HEK293 (cell line): ENCODE data around the gene LGALSL.

ENCODE experiments used
- CTCF ChIA-PET: fragments of 350-600 bp; formaldehyde crosslinking; extraction: SDS; loops from one replicate; lab custom pipeline; 2021; ENCODE audit warnings: antibody characterized with exemption; lab: Yijun Ruan, JAX
- POLR2A ChIA-PET: fragments of 300-600 bp; formaldehyde crosslinking; extraction: SDS; loops from one replicate; lab custom pipeline; 2020; ENCODE audit warnings: antibody characterized with exemption, inconsistent platforms; lab: Yijun Ruan, JAX
- H3K27ac ChIP-seq: fragments of 200-500 bp; sonication (Bioruptor generic); 2 replicates; pipeline ENCODE4 v1.5.1; 2014; ENCODE audit warnings: low read depth, low read length, control low read depth, inconsistent platforms; ENCODE audit errors: extremely low read depth
- H3K36me3 ChIP-seq, 2 experiments: fragments of 200-500 bp in 1 of 2; sonication (Bioruptor generic) in 1 of 2; 1 replicate in 1 of 2; 2 replicates in 1 of 2; pipeline ENCODE4 v1.5.1; 2014 to 2017; ENCODE audit warnings: inconsistent platforms in 2 of 2, low read length in 2 of 2; ENCODE audit not compliant: control insufficient read depth in 2 of 2, insufficient read depth in 1 of 2
- H3K4me1 ChIP-seq: fragments of 200-500 bp; sonication (Bioruptor generic); 2 replicates; pipeline ENCODE4 v1.5.1; 2014; ENCODE audit warnings: mild to moderate bottlenecking, low read length, inconsistent platforms; ENCODE audit not compliant: control insufficient read depth, insufficient read depth
- H3K4me3 ChIP-seq: 2 replicates; pipeline ENCODE4 v1.5.1; 2011; ENCODE audit warnings: low read depth, mild to moderate bottlenecking, control low read depth, low read length, moderate library complexity
- H3K9me3 ChIP-seq: fragments of 200-500 bp; sonication (Bioruptor generic); 2 replicates; pipeline ENCODE4 v1.5.1; 2014; ENCODE audit warnings: low read depth, low read length, inconsistent platforms; ENCODE audit not compliant: control insufficient read depth, insufficient read depth
- ATF2 ChIP-seq: fragments of 450-650 bp; formaldehyde crosslinking; IDR thresholded peaks from 2 replicates; pipeline ENCODE4 v1.5.1; 2016; ENCODE audit warnings: missing biosample characterization, missing genetic modification characterization, low read depth
- HOXC10 ChIP-seq: sonication (generic); formaldehyde crosslinking; IDR thresholded peaks from 2 replicates; pipeline ENCODE4 v1.8.1; 2023; ENCODE audit warnings: mild to moderate bottlenecking, missing genetic modification reagents
- HOXD13 ChIP-seq: sonication (generic); formaldehyde crosslinking; IDR thresholded peaks from 2 replicates; pipeline ENCODE4 v1.8.0; 2022; ENCODE audit warnings: missing genetic modification reagents, borderline replicate concordance
- SALL2 ChIP-seq: fragments of 450-650 bp; formaldehyde crosslinking; IDR thresholded peaks from 2 replicates; pipeline ENCODE4 v1.5.0; 2017; ENCODE audit warnings: missing biosample characterization, mild to moderate bottlenecking, missing genetic modification characterization, borderline replicate concordance
- SETDB1 ChIP-seq: IDR thresholded peaks from one replicate; pipeline ENCODE4 v1.6.1; 2017; ENCODE audit warnings: mild to moderate bottlenecking, low read length, moderate library complexity, mixed read lengths; ENCODE audit not compliant: insufficient read length
- YY1 ChIP-seq: fragments of 450-650 bp; formaldehyde crosslinking; IDR thresholded peaks from 2 replicates; pipeline ENCODE4 v1.5.1; 2018; ENCODE audit warnings: missing biosample characterization, missing genetic modification characterization
- ZBTB49 ChIP-seq: fragments of 450-650 bp; formaldehyde crosslinking; IDR thresholded peaks from 2 replicates; pipeline ENCODE4 v1.5.1; 2016; ENCODE audit warnings: missing biosample characterization, missing genetic modification characterization, low read depth
- ZEB2 ChIP-seq: fragments of 450-650 bp; formaldehyde crosslinking; IDR thresholded peaks from 2 replicates; pipeline ENCODE4 v1.5.1; 2016; ENCODE audit warnings: missing biosample characterization, missing genetic modification characterization
- ZFP37 ChIP-seq: fragments of 450-650 bp; formaldehyde crosslinking; IDR thresholded peaks from 2 replicates; pipeline ENCODE4 v1.5.1; 2016; ENCODE audit warnings: missing biosample characterization, missing genetic modification characterization
- ZNF132 ChIP-seq: fragments of 450-650 bp; formaldehyde crosslinking; IDR thresholded peaks from 2 replicates; pipeline ENCODE4 v1.5.1; 2017; ENCODE audit warnings: missing biosample characterization, missing genetic modification characterization, borderline replicate concordance
- ZNF138 ChIP-seq: fragments of 450-650 bp; formaldehyde crosslinking; IDR thresholded peaks from 2 replicates; pipeline ENCODE4 v1.5.1; 2016; ENCODE audit warnings: missing biosample characterization, missing genetic modification characterization, borderline replicate concordance
- ZNF146 ChIP-seq: fragments of 450-650 bp; formaldehyde crosslinking; IDR thresholded peaks from 2 replicates; pipeline ENCODE4 v1.5.1; 2016; ENCODE audit warnings: missing biosample characterization, missing genetic modification characterization
- ZNF169 ChIP-seq: fragments of 450-650 bp; formaldehyde crosslinking; IDR thresholded peaks from 2 replicates; pipeline ENCODE4 v1.5.1; 2016; ENCODE audit warnings: missing biosample characterization, missing genetic modification characterization
- ZNF221 ChIP-seq: fragments of 450-650 bp; formaldehyde crosslinking; IDR thresholded peaks from 2 replicates; pipeline ENCODE4 v1.5.1; 2017; ENCODE audit warnings: missing biosample characterization, missing genetic modification characterization, borderline replicate concordance
- ZNF23 ChIP-seq: fragments of 450-650 bp; formaldehyde crosslinking; IDR thresholded peaks from 2 replicates; pipeline ENCODE4 v1.5.1; 2016; ENCODE audit warnings: missing biosample characterization, missing genetic modification characterization, borderline replicate concordance
- ZNF350 ChIP-seq: fragments of 450-650 bp; formaldehyde crosslinking; IDR thresholded peaks from 2 replicates; pipeline ENCODE4 v1.5.0; 2017; ENCODE audit warnings: missing biosample characterization, mild to moderate bottlenecking, missing genetic modification characterization
- ZNF362 ChIP-seq: fragments of 450-650 bp; formaldehyde crosslinking; IDR thresholded peaks from 2 replicates; pipeline ENCODE4 v1.5.1; 2016; ENCODE audit warnings: missing biosample characterization, missing genetic modification characterization
- ZNF366 ChIP-seq: fragments of 450-650 bp; formaldehyde crosslinking; conservative IDR thresholded peaks from 2 replicates; pipeline ENCODE4 v1.5.1; 2016; ENCODE audit warnings: missing biosample characterization, missing genetic modification characterization
- ZNF48 ChIP-seq: fragments of 450-650 bp; formaldehyde crosslinking; IDR thresholded peaks from 2 replicates; pipeline ENCODE4 v1.5.1; 2016; ENCODE audit warnings: missing biosample characterization, missing genetic modification characterization
- ZNF513 ChIP-seq: fragments of 450-650 bp; IDR thresholded peaks from 2 replicates; pipeline ENCODE4 v1.5.1; 2018; ENCODE audit warnings: missing biosample characterization, missing genetic modification characterization
- ZNF544 ChIP-seq: fragments of 450-650 bp; formaldehyde crosslinking; IDR thresholded peaks from 2 replicates; pipeline ENCODE4 v1.5.0; 2017; ENCODE audit warnings: missing biosample characterization, missing genetic modification characterization
- ZNF639 ChIP-seq: fragments of 450-650 bp; formaldehyde crosslinking; IDR thresholded peaks from 2 replicates; pipeline ENCODE4 v1.5.1; 2016; ENCODE audit warnings: missing biosample characterization, missing genetic modification characterization
- ZNF654 ChIP-seq: fragments of 450-650 bp; formaldehyde crosslinking; IDR thresholded peaks from 2 replicates; pipeline ENCODE4 v1.5.1; 2016; ENCODE audit warnings: low read depth, missing biosample characterization, missing genetic modification characterization
- ZNF704 ChIP-seq: fragments of 450-650 bp; formaldehyde crosslinking; IDR thresholded peaks from 2 replicates; pipeline ENCODE4 v1.5.1; 2016; ENCODE audit warnings: missing biosample characterization, missing genetic modification characterization
- ZNF843 ChIP-seq: fragments of 450-650 bp; formaldehyde crosslinking; IDR thresholded peaks from 2 replicates; pipeline ENCODE4 v1.5.1; 2016; ENCODE audit warnings: missing biosample characterization, missing genetic modification characterization

The LGALSL gene

GRCh38 chr2:64472881-64473280, 18.9 kb downstream of the LGALSL start:
- Histone ChIP-seq H3K4me1 (no peaks in the 10 kb centered on the region), H3K27ac (no peak overlapping the region), H3K9me3 (no peaks in the 10 kb centered on the region), H3K4me3 (no peak overlapping the region), H3K36me3 (no peaks in the 10 kb centered on the region)
- ChIA-PET CTCF (no interaction called here), POLR2A (no interaction called here)
- TF ChIP-seq ZNF350 (tag by site-specific recombination) = no peak
- TF ChIP-seq ZNF544 = no peak
- no peak for TF ChIP-seq HOXC10 (CRISPR knock-in tag)
- TF ChIP-seq ZNF654 (tag by site-specific recombination) = no peak
- no peak for TF ChIP-seq ZNF169
- no peak for TF ChIP-seq ZNF639
- no peak for TF ChIP-seq SETDB1
- no peak for TF ChIP-seq ZNF146 (tag by site-specific recombination)
- TF ChIP-seq ZNF48 (tag by site-specific recombination) = no peak
- no peak for TF ChIP-seq ZNF362 (tag by site-specific recombination)
- no peak for TF ChIP-seq ZNF366
- TF ChIP-seq ATF2 (tag by site-specific recombination) = no peak
- no peak for TF ChIP-seq ZNF23
- TF ChIP-seq ZBTB49 (tag by site-specific recombination) = no peak
- no peak for TF ChIP-seq ZNF138
- no peak for TF ChIP-seq ZNF704

GRCh38 chr2:64474121-64474571, 20.2 kb downstream of the LGALSL start:
- Histone ChIP-seq H3K4me1 (no peaks in the 10 kb centered on the region), H3K27ac (no peak overlapping the region), H3K4me3 (no peak overlapping the region), H3K9me3 (no peaks in the 10 kb centered on the region), H3K36me3 (no peaks in the 10 kb centered on the region)
- POLR2A ChIA-PET = no interaction called here
- CTCF ChIA-PET = interaction anchor here (0.9 to 1.4 kb wide), 2 partner anchors 10 to 14 kb away, joined by 3 to 11 read pairs; no protein-coding TSS in a partner anchor
- TF ChIP-seq ZNF132 (no peak), HOXD13 (CRISPR knock-in tag) (no peak), ZNF843 (tag by site-specific recombination) (no peak), ZNF639 (no peak), YY1 (tag by site-specific recombination) (no peak), ZNF221 (tag by site-specific recombination) (no peak), ZEB2 (tag by site-specific recombination) (no peak), ZFP37 (tag by site-specific recombination) (no peak), ZNF513 (tag by site-specific recombination) (no peak), SALL2 (no peak)
